HG02678 (cell line): Measurements from ENCODE around the gene PRDM4.
"Not testable (repeated sequence)": the region's sequence is repeated elsewhere in the genome, so short reads cannot be mapped to it uniquely, and the experiment has no call there.

Experiments
- ATAC-seq: cut with Tn5 transposase; IDR thresholded peaks from one replicate; pipeline ENCODE4 v1.9.1; 2021; ENCODE audit warnings: mild to moderate bottlenecking, moderate library complexity; ENCODE audit not compliant: unreplicated experiment

Gene PRDM4

GRCh38 chr12:107775093-107775721 lies 14.3 kb upstream of the PRDM4 start:
- ATAC-seq = no peak

DNA sequence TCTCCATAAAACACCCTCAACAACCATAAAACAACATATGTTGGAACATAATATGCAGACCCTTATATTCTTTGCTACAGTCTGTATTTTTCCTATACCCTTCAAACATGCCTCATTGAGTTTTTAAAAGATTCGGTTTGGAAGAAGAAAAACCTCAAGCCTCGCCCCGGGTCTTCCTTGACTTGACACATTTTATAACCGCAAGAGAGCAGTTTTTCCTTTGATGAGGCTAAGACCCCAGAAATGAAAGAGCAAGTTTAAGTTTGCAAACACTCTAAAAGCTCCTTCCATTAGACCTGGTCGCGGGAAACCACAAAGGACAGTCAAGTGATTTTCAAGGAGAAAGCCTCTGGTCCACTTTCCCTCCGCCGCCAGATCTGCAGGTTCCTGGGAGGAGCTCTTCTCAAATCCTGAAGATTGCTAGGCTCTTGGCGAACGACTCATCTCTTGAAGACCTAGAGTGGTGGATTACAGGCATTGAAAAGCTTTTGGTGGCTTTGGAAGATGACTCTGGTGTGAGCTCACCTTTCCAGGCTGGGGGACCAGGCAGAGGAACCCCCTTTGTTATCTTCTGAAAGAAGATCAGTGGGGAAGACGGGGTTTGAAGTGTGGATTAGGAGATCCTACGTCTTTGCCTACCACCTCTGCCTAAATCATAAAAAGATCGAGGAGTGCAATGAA lies 13.6 kb upstream of the PRDM4 start, which contains the start of gene ASCL4:
Gene ASCL4, plus strand, starts transcription at position 356 of the 681 bp plus-strand sequence. CDS start 515 bp downstream, outside the sequence.
- no peak for ATAC-seq

GRCh38 chr12:107767466-107767865 lies 6.5 kb upstream of the PRDM4 start:
- no peak for ATAC-seq

- no peak for ATAC-seq
Measured at GRCh38 chr12:107765316-107765715, 4.4 kb upstream of the PRDM4 start.

GRCh38 chr12:107764626-107765025 lies 3.7 kb upstream of the PRDM4 start:
- no peak for ATAC-seq

DNA sequence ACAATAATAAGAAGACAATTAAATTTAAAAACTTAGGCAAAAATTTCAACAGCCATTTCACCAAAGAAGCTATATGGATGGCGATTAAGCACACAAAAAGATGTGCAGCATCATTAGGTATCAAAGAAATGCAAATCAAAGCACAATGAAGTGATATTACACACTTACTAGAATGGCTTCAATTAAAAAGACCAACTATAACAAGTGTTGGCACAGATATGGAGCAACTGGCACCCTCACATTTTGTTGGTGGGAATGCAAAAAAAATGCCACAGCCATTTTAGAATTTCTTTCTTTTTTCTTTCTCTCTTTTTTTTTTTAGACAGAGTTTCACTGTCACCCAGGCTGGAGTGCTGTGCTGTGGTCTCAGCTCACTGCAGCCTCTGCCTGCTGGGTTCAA lies 1.9 kb upstream of the PRDM4 start:
- ATAC-seq = no peak

- ATAC-seq = no peak
Measured at GRCh38 chr12:107761502-107761904, 566 bp upstream of the PRDM4 start.

GRCh38 chr12:107760207-107760808 lies 629 bp downstream of the PRDM4 start:
- peak; percentile 18 for ATAC-seq

DNA sequence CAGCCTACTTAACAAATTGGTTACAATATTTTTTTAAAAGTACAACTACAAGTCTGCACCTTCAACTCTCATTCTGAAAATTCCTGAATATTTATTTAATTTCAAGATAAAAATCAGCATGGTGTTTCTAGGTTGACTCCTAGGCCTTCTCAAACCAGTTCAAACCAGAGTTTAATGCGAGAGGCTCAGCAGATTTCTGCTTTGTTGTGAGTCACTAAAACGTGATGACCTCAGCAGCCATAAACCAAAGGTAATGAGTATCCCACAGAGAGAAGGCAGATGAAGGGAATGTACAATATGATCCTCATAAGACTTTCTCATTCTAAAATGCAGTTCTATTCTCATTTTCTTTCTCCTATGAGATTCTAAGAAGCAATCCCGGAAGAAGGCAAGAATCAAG lies 1.5 kb downstream of the PRDM4 start:
- no peak for ATAC-seq

DNA sequence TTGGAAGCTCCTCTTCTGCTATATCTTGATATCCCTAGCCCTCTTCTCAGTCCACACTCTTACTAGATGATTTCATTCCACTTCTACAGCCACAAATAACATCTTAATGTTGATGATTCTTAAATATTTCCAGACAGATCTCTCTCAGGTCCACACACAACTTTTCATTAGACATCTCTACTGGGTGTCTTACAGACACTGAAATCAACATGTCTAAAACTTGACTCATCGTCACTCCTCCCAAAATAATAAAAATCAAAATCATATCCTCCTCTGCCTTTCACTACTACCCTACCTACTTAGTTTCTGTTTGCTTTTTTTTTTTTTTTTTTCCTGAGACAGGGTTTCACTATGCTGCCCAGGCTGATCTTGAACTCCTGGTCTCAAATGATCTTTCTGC lies 11.9 kb downstream of the PRDM4 start:
- ATAC-seq = no peak

GRCh38 chr12:107748472-107748871 lies 12.5 kb downstream of the PRDM4 start:
- ATAC-seq = no peak

- ATAC-seq = peak; percentile 97
Measured at GRCh38 chr12:107736914-107737313, 24.0 kb downstream of the PRDM4 start.

- no peak for ATAC-seq
Measured at GRCh38 chr12:107735763-107736162, 25.2 kb downstream of the PRDM4 start.

DNA sequence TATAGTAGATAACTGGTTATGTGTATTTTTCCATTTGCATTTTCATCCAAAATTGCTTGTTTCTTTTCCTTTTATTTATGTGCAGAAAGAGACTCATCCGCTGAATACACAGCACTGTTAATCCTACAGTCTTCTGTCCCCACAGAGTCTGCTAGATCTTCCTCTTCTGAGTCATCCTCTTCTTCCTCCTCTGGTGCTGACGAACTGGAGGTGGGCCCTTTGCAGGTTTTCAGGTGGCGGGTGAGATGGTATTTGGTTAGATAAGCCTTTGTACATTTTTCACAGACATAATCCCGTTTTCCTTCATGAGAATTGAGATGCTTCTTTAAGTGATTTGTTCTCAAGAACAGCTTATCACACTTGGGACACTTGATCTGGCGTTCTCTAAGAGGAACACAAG lies 26.8 kb downstream of the PRDM4 start:
- ATAC-seq = no peak

DNA sequence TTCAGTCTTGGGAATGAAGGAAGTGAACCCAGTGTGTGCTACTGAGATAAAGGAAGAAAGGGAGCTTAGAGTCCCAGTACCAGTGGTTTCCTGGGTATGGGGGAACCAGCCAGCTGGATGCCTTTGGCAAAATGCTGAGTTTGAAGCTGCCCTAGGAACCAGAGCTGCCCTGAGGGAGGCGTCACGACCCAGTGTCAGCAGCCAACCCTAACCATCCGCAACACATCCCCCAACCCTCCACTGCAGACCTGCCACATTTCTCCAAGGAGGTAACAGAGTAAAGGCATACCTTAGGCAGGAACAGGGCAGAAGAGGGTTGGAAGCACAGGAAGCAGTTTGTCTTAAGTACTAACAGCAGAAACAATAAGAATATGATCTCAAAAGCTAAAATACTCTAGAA lies 28.6 kb downstream of the PRDM4 start:
- ATAC-seq = no peak

DNA sequence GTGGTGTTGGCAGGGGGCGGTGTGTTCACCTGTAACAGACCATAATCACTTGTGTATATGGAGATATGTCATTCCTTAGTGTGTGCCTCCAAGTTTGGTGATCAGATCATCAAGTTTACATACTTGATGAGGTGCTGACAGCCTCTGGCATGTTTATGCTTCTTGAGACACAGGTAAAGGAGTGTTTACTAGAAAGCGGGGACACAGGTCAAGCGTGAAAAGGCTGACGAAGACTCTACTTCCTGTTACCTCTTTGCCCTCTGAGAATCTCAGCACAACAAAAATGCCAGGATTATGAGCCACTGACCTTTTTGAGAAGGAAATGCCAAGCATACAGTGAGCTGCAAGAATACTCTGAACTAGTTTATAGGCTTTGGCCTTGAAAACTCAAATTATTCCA lies 29.6 kb downstream of the PRDM4 start:
- ATAC-seq = no peak

DNA sequence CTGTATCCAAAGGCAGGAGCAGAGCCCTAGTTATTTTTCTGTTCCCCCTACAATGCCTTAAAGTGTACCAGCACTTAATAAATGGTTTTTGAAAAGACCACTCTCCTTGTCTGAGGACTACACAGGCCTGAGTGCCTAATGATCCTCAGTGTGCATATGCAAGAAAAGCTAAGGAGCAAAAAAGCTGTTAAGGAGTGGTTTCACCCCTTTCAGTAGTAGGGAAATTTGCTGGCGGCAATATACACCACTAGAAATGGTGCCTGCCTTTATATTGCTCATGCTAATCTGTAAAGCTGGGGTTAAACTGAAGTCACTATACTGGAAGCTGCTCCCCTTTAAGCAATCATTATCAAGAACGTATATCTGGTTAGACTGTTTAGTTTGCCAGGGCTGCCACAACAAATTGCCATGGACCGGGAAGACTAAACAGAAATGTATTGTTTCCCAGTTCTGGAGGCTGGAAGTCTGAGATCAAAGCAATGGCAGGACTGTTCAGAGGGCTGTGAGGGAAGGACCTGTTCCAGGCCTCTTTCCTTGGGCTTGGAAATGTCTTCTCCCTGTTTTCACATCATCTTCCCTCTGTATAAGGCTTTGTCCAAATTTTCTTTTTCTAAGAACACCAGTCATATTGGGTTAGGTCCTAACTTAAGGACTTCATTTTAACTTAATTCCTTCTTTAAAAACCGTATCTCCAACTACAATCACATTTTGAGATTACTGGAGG lies 30.2 kb downstream of the PRDM4 start:
- no peak for ATAC-seq

GRCh38 chr12:107727742-107728141 lies 33.2 kb downstream of the PRDM4 start:
- ATAC-seq = not testable (repeated sequence)

GRCh38 chr12:107727327-107727726 lies 33.6 kb downstream of the PRDM4 start:
- not testable (repeated sequence) for ATAC-seq

- ATAC-seq = no peak
Measured at GRCh38 chr12:107718606-107719005, 42.3 kb downstream of the PRDM4 start.

- no peak for ATAC-seq
Measured at GRCh38 chr12:107715780-107716179, 45.2 kb downstream of the PRDM4 start.

GRCh38 chr12:107705522-107705921 lies 55.4 kb downstream of the PRDM4 start:
- not testable (repeated sequence) for ATAC-seq
